H9 (cell line): ENCODE results near the gene EGFR. TPM values are rescaled to one million over a fixed set of nuclear protein-coding genes. Genes with fewer than 3 reads are reported as not detected.

ENCODE experiments used
- DNase-seq: peaks from one replicate; pipeline ENCODE4 v3.0.0-alpha.2; 2017
- H2AFZ ChIP-seq: one replicate; pipeline ENCODE4 v1.6.1; 2013; ENCODE audit warnings: mild to moderate bottlenecking, low read length, control low read depth, moderate library complexity
- H2AK5ac ChIP-seq: 2 replicates; pipeline ENCODE4 v1.6.1; 2013; ENCODE audit warnings: low read length, control low read depth, mixed read lengths; ENCODE audit not compliant: insufficient read length
- H2BK120ac ChIP-seq: one replicate; pipeline ENCODE4 v1.6.1; 2013; ENCODE audit warnings: low read depth, mild to moderate bottlenecking, low read length, control low read depth, inconsistent platforms; ENCODE audit not compliant: poor library complexity, severe bottlenecking
- H2BK12ac ChIP-seq: 2 replicates; pipeline ENCODE4 v1.6.1; 2013; ENCODE audit warnings: low read length, control low read depth, mixed read lengths, low read depth; ENCODE audit not compliant: insufficient read length
- H2BK15ac ChIP-seq: 2 replicates; pipeline ENCODE4 v1.6.1; 2013; ENCODE audit warnings: low read depth, low read length, control low read depth
- H2BK20ac ChIP-seq: one replicate; pipeline ENCODE4 v1.6.1; 2013; ENCODE audit warnings: low read depth, mild to moderate bottlenecking, low read length, control low read depth, inconsistent platforms; ENCODE audit not compliant: poor library complexity, severe bottlenecking
- H2BK5ac ChIP-seq: 2 replicates; pipeline ENCODE4 v1.6.1; 2013; ENCODE audit warnings: low read length, control low read depth, mixed read lengths; ENCODE audit not compliant: insufficient read length
- H3K14ac ChIP-seq: 2 replicates; pipeline ENCODE4 v1.6.1; 2013; ENCODE audit warnings: low read length, control low read depth; ENCODE audit not compliant: insufficient read depth
- H3K18ac ChIP-seq: 2 replicates; pipeline ENCODE4 v1.6.1; 2013; ENCODE audit warnings: low read depth, mild to moderate bottlenecking, mixed read lengths, low read length, control low read depth; ENCODE audit not compliant: insufficient read length
- H3K23ac ChIP-seq: 2 replicates; pipeline ENCODE4 v1.6.1; 2013; ENCODE audit warnings: low read length, control low read depth, mixed read lengths, low read depth; ENCODE audit not compliant: insufficient read length
- H3K23me2 ChIP-seq: 2 replicates; pipeline ENCODE4 v1.6.1; 2013; ENCODE audit warnings: low read depth, mild to moderate bottlenecking, mixed read lengths, low read length, control low read depth; ENCODE audit not compliant: insufficient read length, poor library complexity, severe bottlenecking
- H3K27ac ChIP-seq: 2 replicates; pipeline ENCODE4 v1.5.1; 2013; ENCODE audit warnings: low read length, control low read depth, mixed read lengths, low read depth; ENCODE audit not compliant: insufficient read length
- H3K27me3 ChIP-seq: 2 replicates; pipeline ENCODE4 v1.6.1; 2013; ENCODE audit warnings: low read length, control low read depth, inconsistent platforms; ENCODE audit not compliant: insufficient read depth
- H3K4ac ChIP-seq: 2 replicates; pipeline ENCODE4 v1.6.1; 2013; ENCODE audit warnings: low read depth, mild to moderate bottlenecking, control low read depth, inconsistent platforms, low read length, moderate library complexity
- H3K4me1 ChIP-seq: 2 replicates; pipeline ENCODE4 v1.6.1; 2013; ENCODE audit warnings: low read length, control low read depth, inconsistent platforms; ENCODE audit not compliant: insufficient read depth
- H3K4me2 ChIP-seq: 2 replicates; pipeline ENCODE4 v1.6.1; 2013; ENCODE audit warnings: low read length, control low read depth, mixed read lengths; ENCODE audit not compliant: insufficient read length, insufficient read depth
- H3K56ac ChIP-seq: 2 replicates; pipeline ENCODE4 v1.6.1; 2013; ENCODE audit warnings: low read depth, mild to moderate bottlenecking, mixed read lengths, low read length, control low read depth; ENCODE audit not compliant: insufficient read length
- H3K79me1 ChIP-seq: 2 replicates; pipeline ENCODE4 v1.6.1; 2013; ENCODE audit warnings: low read depth, mild to moderate bottlenecking, moderate library complexity, low read length, control low read depth, inconsistent platforms; ENCODE audit not compliant: insufficient read depth, poor library complexity, severe bottlenecking
- H3K79me2 ChIP-seq: 2 replicates; pipeline ENCODE4 v1.6.1; 2013; ENCODE audit warnings: low read length, control low read depth, inconsistent platforms; ENCODE audit not compliant: insufficient read depth
- H3K9ac ChIP-seq: 2 replicates; pipeline ENCODE4 v1.6.1; 2013; ENCODE audit warnings: low read length, control low read depth, mixed read lengths; ENCODE audit not compliant: insufficient read length; ENCODE audit errors: extremely low read depth
- H3K9me3 ChIP-seq: one replicate; pipeline ENCODE4 v1.6.1; 2013; ENCODE audit warnings: low read depth, low read length, inconsistent platforms; ENCODE audit not compliant: control insufficient read depth
- H3T11ph ChIP-seq: one replicate; pipeline ENCODE4 v1.6.1; 2013; ENCODE audit warnings: mild to moderate bottlenecking, low read length, control low read depth, inconsistent platforms
- H4K20me1 ChIP-seq: one replicate; pipeline ENCODE4 v1.6.1; 2013; ENCODE audit not compliant: control insufficient read depth, insufficient read length, insufficient read depth
- H4K5ac ChIP-seq: 2 replicates; pipeline ENCODE4 v1.6.1; 2013; ENCODE audit warnings: low read depth, mild to moderate bottlenecking, mixed read lengths, low read length, control low read depth; ENCODE audit not compliant: insufficient read length
- H4K8ac ChIP-seq: replicated peaks from 2 replicates; pipeline ENCODE4 v1.6.1; 2013; ENCODE audit warnings: low read length, control low read depth, mixed read lengths, low read depth; ENCODE audit not compliant: insufficient read length
- H4K91ac ChIP-seq: 2 replicates; pipeline ENCODE4 v1.6.1; 2013; ENCODE audit warnings: low read depth, mild to moderate bottlenecking, moderate library complexity, mixed read lengths, low read length, control low read depth; ENCODE audit not compliant: insufficient read length
- H3K27ac Mint-ChIP-seq, 3 experiments: 2 replicates in 2 of 3; 3 replicates in 1 of 3; pipeline ENCODE4 v1.8.0; 2020 to 2021; ENCODE audit warnings: mixed read lengths in 3 of 3, mild to moderate bottlenecking in 1 of 3, moderate library complexity in 1 of 3
- H3K27me3 Mint-ChIP-seq: 2 replicates; pipeline ENCODE4 v1.8.0; 2021; ENCODE audit warnings: low read depth, mild to moderate bottlenecking, moderate library complexity, mixed read lengths
- H3K36me3 Mint-ChIP-seq, 3 experiments: 2 replicates in 2 of 3; 3 replicates in 1 of 3; pipeline ENCODE4 v1.8.0; 2020 to 2021; ENCODE audit warnings: low read depth in 3 of 3, mixed read lengths in 3 of 3; ENCODE audit not compliant: insufficient read depth in 1 of 3
- H3K4me1 Mint-ChIP-seq, 2 experiments: 2 replicates each; pipeline ENCODE4 v1.8.0; 2020; ENCODE audit warnings: mixed read lengths in 2 of 2
- H3K4me3 Mint-ChIP-seq, 2 experiments: 2 replicates in 1 of 2; 3 replicates in 1 of 2; pipeline ENCODE4 v1.8.0; 2020 to 2021; ENCODE audit warnings: mild to moderate bottlenecking in 2 of 2, mixed read lengths in 2 of 2, moderate library complexity in 1 of 2
- H3K9me3 Mint-ChIP-seq, 2 experiments: 2 replicates in 1 of 2; 3 replicates in 1 of 2; pipeline ENCODE4 v1.8.0; 2020; ENCODE audit warnings: mild to moderate bottlenecking in 2 of 2, mixed read lengths in 2 of 2, moderate library complexity in 1 of 2
- WGBS: extraction: QIAGEN DNeasy Blood & Tissue Kit; methylation state at CpG from one replicate; pipeline ENCODE4 v1.1.7; 2013; ENCODE audit warnings: missing lambda C conversion rate, low lambda C conversion rate, mixed read lengths; ENCODE audit not compliant: insufficient read length; ENCODE audit errors: extremely low coverage; 5-methylcytosine and 5-hydroxymethylcytosine counted together
- total RNA-seq: library from RNA; stranded (reverse); gene quantifications from 2 replicates; pipeline ENCODE4 v1.2.1, GENCODE V29; 2021
- TF ChIP-seq, protein P1 (sequence below): fragments of 200-600 bp; sonication (generic); conservative IDR thresholded peaks from 3 replicates; pipeline ENCODE4 v1.8.0; 2021; ENCODE audit warnings: antibody characterized with exemption, mild to moderate bottlenecking

The EGFR gene
- total RNA-seq, 1 experiment from 2014 or later, result 3.3 TPM

DNA sequence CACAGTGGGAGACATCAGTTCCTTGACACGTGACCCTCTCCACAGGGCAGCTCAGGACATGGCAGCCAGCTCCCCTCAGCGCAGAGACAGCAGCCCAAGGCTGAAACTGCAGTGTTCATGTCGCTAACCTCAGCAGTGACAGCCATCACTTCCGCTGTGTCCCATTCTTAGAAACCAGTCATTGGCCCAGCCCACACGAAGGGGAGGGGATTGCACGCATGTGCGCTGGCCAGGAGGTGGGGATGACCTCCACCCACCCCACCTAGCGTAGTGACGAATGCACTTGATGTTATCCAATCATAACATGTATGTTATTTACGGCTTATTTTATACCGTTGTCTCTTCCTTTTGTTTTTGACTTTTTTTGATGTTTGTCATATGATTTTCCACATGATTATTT is 36.9 kb upstream of the EGFR start:
- H2BK5ac ChIP-seq, result no peak overlapping the region
- H3K79me2 ChIP-seq, result no peaks in the 10 kb centered on the region
- no peaks in the 10 kb centered on the region for H3K27me3 ChIP-seq
- H3K36me3 Mint-ChIP-seq, result no peaks in the 10 kb centered on the region
- no peak overlapping the region for H3K23ac ChIP-seq
- H2AK5ac ChIP-seq, result no peak overlapping the region
- no peak overlapping the region for H3K18ac ChIP-seq
- DNase-seq, result no peak
- H3K79me1 ChIP-seq, result no peaks in the 10 kb centered on the region
- H3K27ac Mint-ChIP-seq, result no peak overlapping the region
- no peak overlapping the region for H2BK12ac ChIP-seq
- H4K8ac ChIP-seq, result no peak overlapping the region
- no peak overlapping the region for H3K56ac ChIP-seq
- H3T11ph ChIP-seq, result no peak overlapping the region
- H3K14ac ChIP-seq, result no peak overlapping the region; the same call in 1 of the 2 replicates
- no peak overlapping the region for H2BK15ac ChIP-seq
- H3K23me2 ChIP-seq, result no peaks in the 10 kb centered on the region
- no peaks in the 10 kb centered on the region for H3K9me3 ChIP-seq
- no peak overlapping the region for H3K4me2 ChIP-seq
- 0 out of 2 replicates have a peak, but pooled peaks cover 4% of the 10 kb centered on the region for H3K27me3 Mint-ChIP-seq
- no peak overlapping the region for H4K5ac ChIP-seq
- no peak overlapping the region for H2BK20ac ChIP-seq
- H3K4me3 Mint-ChIP-seq, result no peak overlapping the region
- no peak overlapping the region for H2BK120ac ChIP-seq
- WGBS, result no CpG with 5 or more reads among the region's 11 CpGs
- H3K9me3 Mint-ChIP-seq, result no peaks in the 10 kb centered on the region
- no peak overlapping the region for H4K91ac ChIP-seq
- no peak overlapping the region for H3K27ac ChIP-seq
- H3K9ac ChIP-seq, result no peak overlapping the region
- H4K20me1 ChIP-seq, result no peaks in the 10 kb centered on the region
- H3K4me1 ChIP-seq, result 0 out of 2 replicates have a peak, but pooled peaks cover 4% of the 10 kb centered on the region
- TF ChIP-seq, protein P1, sequence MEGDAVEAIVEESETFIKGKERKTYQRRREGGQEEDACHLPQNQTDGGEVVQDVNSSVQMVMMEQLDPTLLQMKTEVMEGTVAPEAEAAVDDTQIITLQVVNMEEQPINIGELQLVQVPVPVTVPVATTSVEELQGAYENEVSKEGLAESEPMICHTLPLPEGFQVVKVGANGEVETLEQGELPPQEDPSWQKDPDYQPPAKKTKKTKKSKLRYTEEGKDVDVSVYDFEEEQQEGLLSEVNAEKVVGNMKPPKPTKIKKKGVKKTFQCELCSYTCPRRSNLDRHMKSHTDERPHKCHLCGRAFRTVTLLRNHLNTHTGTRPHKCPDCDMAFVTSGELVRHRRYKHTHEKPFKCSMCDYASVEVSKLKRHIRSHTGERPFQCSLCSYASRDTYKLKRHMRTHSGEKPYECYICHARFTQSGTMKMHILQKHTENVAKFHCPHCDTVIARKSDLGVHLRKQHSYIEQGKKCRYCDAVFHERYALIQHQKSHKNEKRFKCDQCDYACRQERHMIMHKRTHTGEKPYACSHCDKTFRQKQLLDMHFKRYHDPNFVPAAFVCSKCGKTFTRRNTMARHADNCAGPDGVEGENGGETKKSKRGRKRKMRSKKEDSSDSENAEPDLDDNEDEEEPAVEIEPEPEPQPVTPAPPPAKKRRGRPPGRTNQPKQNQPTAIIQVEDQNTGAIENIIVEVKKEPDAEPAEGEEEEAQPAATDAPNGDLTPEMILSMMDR, result no peak
- peaks cover 4 to 9% of the 10 kb centered on the region in 2 experiments; a peak in 3 of 4 replicates for H3K4me1 Mint-ChIP-seq
- H2AFZ ChIP-seq, result no peak overlapping the region
- no peak overlapping the region for H3K4ac ChIP-seq
